ENCODE results near the gene OPTN.
"Not testable (repeated sequence)": the region's sequence is repeated elsewhere in the genome, so short reads cannot be mapped to it uniquely, and the experiment has no call there.

The OPTN gene

DNA sequence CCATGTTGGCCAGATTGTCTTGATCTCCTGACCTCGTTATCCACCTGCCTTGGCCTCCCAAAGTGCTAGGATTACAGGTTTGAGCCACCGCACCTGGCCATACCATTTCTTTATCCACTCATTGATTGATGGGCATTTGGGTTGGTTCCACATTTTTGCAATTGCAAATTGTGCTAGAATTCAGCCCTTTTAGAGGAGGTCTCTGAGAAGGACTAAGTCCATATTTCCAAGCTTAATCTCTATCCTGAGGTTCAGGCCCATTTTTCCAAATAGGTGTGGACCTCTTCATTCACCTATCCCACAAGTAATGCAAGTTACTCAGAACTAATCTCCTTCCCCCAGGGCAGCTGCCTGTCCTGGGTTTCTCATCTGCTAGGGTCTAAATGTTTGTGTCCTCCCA, 9.7 kb upstream of the OPTN start:
- no peak for DNase-seq

DNA sequence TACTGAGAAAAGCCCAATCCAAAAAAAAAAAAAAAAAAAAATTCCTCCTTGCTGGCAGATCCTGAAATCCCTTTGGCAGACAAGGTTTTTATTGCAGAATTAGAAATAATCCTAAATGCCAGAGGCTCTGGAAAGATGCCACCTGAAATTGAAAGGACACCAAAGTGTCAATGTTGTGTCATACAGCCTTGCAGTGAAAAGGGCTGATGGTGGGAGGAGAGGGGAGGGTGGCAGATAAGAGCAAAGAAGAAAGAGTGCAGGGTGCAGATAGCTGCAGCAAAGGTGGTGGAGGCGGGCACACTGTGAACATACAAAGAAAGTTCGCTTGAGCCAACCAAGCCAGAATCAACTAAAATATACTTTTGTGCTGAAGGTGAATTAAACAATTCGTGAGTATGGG, 8.2 kb upstream of the OPTN start:
- no peak for DNase-seq

DNA sequence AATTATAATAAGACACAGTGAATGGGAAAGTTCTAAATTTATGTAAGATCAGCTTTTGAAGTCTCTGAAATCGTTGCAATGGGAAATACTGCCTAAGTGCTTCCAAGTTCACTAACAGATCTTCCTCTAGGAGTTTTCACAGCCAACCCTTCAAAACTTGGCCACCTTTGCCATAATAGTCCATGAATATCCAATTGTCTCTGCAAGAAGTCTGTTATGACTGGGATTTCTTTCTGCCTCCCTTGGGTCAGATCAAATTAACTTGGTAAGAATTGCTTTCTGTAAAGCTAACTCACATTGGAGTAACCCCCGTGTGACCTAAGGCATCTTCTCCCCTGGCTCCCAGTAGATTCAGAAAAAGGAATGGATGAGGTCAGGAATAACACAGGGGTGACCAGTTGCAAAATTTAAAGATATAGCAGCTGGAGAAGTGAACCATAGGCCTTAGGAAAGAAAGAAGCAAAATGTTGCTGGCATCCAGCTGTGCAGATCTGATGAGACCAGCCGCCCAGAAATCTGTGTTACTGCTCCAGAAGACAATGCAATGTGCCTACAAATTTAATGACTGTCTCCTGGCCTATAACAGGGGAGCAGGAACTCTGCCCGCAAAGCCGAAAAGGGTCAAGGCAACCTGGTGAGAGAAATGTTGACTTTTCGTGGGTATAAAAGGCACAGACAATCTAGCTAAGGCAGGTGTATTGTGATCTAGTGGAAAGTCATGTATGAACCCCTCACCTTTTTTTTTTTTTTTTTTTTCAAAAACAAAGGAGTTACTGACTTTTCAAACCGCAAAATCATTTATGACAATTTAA, 7.5 kb upstream of the OPTN start:
- DNase-seq: no peak

DNA sequence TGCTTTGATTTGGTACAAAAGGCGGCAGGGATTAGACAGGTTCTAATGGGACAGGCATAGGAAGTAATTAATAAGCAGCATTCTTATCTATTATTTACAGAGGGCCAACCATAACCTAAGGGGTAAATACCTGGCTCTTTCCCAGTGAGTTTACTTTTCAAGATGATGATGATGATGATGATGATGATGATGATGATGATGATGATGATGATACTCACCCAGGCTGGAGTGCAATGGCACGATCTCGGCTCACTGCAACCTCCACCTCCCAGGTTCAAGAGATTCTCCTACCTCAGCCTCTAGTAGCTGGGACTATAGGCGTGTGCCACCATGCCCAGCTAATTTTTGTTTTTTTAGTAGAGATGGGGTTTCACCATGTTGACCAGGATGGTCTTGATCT, 5.9 kb upstream of the OPTN start:
- not testable (repeated sequence) for DNase-seq

DNA sequence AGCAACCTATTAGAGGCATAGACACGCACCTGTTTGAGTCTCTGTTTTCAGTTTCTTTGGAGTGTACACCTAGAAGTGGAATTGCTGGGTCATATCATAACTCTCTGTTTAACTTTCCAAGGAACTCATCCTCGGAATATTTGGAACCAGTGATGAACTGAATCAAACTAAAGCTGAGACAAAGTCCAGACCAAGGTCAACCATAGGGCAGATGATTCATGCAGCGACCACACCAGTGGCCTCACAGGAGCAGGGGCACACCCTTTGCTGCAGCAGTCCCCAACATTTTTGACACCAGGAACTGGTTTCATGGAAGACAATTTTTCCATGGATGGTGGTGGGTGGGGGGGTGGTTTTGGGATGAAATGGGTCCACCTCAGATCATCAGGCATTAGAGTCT, 4.9 kb upstream of the OPTN start:
- no peak for DNase-seq

DNA sequence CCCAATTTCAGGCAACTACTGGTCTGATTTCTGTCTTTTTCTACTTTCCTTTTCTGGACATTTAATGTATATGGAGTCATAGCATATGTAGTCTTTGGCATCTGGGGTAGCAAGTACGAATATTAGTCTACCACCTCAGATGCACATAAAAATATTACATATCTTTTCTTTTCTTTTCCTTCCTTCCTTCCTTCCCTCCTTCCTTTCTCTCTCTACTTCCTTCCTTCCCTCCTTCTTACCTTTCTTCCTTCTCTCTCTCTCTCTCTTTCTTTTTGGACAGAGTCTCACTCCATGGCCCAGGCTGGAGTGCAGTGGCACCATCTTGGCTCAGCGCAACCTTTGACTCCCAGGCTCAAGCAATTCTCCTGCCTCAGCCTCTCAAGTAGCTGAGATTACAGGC, 4.0 kb upstream of the OPTN start:
- DNase-seq: no peak

DNA sequence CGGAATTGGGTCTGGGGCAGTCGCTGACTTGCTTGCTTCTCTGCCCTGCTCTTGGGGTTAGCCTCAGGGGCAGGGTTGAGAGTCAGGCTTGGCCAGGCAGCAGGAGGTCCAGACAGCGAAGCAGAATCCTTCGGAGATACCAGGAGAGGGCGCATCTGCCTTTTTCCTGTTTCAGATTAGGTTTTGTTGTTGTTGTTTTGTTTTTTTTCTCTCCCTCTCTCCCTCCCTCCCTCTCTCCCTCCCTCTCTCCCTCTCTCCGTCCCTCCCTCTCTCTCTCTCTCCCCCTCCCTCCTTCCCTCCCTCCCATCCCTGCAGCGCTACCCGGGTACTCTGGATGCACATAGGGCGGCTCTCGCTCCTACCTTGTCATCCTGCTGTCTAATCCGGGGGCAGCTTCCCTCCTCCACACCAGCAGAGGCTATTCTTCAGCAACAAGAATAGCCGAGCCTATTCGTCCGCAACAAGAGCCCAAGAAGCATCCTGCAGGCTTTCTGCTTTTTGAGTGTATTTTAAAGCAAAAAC, 758 bp upstream of the OPTN start:
- DNase-seq: peak; percentile 31

DNA sequence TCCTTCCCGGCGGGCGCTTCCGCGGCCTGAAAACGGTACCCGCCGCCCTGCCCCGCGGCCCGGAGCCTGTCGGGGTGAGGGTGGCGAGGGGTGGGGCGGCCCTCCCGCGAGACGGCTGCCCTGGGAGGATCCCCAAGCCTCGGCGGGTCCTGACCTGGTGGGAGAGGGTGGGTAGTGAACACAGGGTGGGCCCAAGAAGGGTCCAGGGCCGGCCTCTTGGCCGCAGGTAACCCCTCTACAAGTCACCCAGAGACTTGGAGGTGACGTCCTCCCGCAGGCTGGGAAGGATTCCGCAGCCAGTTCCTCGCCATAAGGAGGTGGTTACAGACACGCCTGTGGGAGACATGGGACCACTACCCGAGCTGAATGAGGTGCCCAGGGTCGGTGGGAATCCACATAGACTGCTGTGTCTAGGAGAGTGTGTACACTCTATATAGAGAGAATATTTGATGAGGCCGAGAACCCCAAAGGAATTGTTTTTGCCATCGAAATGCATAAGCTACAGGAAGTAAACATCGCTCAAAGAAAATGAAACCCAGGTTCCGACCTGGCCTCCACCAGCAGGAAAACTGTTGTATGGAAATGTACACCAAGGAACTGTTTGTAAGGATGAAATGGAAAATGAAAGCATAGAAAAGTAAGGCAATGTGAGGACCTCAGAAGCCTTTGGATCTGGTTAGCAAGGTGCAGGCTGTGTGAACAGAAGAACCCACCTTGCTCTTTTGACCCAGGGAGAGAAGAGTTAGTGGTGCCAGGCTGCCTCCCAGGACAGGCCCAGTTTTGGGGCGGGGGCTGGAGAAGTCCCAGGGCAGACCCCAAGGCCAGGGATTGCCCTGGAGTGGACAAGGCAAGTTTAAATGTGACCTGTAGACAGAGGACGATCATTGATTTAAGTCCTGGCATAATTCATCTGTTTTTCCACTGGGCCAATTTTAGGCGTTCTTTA, 659 bp downstream of the OPTN start:
- no peak for DNase-seq

DNA sequence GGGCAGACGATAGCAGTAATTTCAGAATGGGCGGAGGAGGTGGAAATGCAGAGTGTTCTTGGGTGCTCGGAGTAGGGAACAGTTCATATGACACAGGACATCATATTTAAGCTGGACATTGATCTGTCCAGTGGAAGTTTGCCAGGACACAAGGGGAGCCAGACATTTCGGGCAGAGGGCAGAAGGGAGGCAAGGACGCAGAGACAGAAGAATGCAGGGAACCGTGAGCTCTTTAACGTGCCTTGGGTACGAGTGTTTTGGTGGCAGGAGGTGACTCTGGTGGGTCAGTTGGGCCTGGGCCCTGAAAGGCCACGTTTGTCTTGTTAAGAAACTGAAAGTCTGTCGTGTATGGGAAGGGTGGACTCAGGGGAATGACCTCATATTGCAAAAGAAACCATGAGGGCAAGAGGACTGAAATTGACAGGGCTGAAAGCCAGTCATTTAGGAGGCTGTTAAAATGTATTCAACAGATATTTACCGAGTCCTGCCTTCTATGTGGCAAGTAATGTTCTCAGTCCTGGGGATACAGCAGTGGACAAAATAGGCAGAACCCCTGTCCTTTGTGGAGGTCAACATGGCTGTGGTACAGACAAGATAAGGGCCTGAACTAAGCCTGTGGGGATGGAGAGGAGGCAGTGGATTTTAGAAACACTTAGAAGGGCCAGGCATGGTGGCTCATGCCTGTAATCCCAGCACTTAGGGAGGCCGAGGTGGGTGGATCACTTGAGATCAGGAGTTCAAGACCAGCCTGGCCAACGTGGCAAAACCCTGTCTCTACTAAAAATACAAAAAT, 2.2 kb downstream of the OPTN start:
- no peak for DNase-seq

DNA sequence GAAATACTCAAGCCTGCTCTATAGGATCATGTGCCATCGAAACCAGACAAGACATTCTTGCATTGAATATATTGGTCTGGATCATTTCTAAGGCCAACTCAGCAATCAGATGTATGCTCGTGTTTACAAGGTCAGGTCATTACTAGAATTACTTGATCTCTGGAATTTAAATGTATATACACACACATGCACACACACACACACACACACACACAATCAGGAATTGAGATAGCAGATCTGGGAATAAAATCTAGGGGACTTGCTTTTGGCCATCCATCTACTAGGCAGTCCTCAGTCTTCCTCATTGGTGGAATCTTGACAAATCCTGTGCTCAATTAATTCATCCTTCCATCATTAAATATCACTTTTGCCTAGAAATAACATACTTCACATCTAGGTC, 3.6 kb downstream of the OPTN start:
- DNase-seq: no peak

DNA sequence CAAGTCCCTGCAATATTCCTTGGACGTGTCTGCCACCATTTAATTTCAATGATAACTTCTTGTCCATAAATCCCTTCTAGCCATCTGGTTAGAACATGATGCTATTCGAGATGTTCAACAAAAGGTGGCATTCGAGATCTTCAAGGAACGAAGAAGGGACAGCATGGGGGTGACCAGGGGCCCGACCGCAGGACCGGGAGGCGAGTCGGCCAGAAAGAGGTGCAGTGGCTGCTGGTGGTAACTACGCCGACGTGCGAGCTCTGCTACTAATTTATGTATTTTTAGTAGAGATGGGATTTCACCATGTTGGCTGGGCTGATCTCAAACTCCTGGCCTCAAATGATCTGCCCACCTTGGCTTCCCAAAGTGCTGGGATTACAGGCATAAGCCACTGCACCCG, 4.7 kb downstream of the OPTN start:
- DNase-seq: no peak

DNA sequence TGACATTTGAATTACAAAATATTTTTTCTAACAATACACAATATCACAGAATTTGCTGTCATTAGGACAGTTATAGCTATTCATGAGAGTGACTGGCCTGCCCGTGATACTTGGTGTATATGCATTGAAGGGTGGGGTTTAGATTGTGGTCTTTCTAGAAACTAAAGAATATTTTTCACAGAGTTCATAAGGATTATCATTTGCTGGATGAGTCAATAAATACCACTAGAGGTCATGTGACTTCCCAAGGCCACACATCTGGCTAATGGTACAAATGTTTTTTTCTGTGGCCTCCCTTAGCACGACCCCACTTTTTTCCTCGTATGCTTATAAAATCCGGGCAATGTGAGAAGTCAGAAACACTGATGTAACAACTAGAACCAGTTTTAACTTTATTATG, 5.2 kb downstream of the OPTN start:
- DNase-seq: no peak

DNA sequence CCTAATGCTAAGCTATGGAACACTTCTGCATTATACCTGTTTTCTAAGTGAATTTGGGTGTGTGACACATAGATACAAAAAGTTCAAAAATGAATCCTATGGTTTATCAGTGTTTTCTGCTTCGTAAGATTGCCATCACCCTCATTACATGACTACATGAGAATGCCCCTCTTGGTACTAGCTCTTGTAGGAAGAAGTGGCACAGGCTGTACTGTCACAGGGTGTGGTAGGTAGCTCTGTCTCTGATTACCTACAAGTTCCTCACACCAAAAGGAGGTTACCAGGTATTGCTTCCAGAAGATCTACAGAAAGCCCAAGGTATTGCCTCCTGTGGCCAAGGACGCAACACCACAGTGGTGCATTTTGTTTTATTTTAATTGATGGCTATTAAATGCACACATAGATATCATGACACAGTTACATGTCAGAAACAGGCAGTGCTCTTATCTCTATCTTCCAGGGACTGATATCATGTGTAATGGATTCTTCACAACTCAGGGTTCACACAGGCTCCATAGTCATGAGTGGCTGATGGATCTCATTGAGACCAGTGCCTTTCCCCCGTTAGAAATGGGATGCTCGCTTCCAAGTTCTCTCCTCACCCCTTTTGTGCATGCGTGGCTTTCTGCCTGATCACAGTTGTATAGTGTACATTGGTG, 6.6 kb downstream of the OPTN start:
- no peak for DNase-seq

DNA sequence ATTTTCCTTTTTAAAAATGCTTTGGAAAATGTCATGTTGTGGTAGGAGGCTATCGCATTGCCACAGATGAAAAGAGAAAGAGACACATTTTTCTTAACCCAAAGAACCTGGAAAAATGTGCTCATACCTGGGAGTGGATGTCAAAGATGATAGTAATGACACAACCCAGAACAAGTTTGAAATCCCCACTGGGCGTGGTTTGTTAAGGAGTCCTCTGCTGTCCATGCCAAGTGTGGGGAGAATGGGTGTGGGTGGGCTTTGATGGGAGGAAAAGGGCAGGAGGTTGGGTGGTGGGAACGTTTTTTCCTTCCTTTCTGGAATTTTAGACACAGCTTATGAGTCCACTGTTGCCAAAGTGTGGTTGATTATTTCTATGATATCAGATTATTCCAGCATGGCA, 10.9 kb downstream of the OPTN start:
- DNase-seq: no peak

DNA sequence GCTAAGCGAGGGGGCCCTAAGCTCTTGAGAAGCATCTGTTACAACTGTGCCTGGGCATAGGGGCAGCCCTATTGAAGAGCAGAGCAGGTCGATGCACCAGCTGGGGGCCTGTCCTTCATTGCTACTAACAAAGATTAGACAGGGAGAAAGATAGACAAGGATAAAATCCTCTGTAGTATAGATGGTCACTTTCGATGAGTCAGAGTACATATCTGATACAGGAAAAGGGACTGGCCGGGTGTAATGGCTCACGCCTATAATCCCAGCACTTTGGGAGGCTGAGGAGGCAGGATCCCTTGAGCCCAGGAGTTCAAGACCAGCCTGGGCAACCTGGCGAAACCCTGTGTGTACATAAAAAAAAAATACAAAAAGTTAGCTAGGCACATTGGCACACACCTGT, 13.6 kb downstream of the OPTN start:
- no peak for DNase-seq

DNA sequence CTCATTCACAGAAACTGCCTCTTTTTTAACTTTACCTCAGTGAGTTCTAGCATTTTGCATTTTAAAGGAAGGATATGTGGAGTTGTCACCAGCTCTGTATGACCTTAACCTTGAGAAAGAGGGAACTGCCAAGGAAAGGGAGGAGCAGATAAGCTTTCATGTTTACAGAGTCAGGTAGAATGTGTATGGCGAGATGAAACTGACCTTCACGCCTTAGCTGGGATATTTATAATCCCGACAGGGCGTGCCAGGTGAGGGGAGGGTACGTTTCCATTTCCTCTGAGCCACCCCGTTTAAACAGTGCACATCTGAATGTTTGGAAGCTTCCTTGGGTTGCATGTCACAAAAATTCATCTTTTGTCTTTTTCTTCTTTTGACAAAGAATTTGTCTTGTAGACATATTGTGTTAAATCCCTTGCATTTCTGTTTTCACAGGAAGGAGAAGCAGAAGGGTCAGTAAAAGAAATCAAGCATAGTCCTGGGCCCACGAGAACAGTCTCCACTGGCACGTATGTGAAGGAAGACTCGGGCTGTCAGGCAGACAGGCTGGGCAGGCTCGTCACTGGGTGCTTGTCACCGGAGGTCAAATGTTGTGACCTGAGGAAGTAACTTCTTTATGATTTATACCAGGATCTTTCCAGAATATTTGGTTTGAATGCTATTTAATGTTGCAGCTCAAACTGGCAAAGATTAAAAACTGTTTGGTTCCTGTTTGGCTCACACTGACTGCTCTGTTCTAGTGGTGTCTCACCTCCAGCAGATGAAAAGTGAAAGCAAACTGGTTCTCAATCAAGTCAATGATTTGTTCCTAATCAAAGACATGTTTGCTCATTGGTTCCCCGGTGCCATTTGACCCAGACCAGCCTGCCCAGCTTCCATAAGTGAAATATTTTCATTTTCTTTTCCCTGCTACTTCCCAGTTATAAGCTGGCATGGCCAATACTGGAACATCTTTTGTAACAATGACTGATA, 16.2 kb downstream of the OPTN start:
- DNase-seq: no peak

DNA sequence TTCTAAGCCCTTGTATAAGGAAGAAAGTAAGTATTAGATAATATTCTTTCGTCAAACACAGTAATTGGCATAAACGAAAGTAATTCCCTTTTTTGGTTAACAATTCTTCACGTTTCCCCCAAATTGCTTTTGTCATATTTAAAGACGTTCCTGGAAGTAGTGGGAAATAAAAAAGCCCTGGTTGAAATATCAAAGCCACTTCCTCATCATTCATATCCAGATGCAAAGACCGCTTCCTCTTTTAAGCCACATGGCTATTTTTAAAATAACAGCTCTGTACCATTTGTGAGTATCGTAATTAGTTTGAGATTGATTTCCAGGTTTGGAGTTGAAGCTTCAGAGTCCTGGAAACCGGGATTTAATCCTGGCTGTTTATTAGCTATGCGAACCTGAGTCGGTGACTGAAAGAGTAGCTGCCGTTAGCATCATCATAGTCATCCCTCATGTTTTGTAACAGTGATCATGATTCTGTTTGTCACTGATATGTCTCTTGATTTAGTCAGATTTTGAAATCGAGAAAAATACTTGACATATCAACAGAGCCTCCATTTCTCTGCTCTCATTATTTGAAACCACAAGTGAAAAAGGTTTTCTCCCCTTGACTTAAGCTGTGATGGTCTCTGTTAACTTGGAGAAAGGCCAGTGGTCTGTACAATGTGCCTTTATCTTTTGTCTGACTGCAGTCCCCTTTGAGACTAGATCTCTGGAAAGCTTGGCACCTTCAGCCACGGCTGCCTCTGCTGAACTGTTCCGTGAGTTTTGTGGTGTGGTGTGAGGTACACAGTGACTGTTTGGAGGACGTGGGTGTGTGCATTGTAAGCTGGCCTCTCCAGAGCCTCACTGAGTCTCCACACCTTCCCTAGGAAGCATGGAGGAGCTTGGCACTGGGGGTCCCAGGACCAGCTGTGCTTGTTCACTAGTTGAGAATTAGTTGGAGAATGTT, 18.1 kb downstream of the OPTN start:
- DNase-seq: no peak

DNA sequence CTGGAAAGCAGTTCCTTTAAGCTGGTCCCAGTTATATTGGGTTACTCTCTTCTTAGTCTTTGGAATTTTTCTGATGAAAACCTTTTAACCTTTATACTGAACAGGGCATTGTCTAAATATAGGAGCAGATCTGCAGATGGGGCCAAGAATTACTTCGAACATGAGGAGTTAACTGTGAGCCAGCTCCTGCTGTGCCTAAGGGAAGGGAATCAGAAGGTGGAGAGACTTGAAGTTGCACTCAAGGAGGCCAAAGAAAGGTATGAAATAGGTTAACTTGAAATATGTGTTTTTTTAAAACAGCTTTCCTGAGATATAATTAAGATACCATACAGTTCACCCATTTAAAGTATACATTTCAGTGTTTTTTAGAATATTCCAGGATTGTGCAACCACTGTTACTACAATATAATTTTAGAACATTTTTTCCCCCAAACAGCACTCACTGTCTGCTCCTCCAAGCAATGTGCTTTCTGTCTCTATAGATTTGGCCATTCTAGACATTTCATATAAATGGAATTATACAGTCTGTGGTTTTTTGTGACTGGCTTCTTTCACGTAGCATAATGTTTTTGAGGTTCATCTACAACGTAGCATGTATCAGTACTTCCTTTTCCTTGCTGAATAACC, 18.9 kb downstream of the OPTN start:
- DNase-seq: no peak

DNA sequence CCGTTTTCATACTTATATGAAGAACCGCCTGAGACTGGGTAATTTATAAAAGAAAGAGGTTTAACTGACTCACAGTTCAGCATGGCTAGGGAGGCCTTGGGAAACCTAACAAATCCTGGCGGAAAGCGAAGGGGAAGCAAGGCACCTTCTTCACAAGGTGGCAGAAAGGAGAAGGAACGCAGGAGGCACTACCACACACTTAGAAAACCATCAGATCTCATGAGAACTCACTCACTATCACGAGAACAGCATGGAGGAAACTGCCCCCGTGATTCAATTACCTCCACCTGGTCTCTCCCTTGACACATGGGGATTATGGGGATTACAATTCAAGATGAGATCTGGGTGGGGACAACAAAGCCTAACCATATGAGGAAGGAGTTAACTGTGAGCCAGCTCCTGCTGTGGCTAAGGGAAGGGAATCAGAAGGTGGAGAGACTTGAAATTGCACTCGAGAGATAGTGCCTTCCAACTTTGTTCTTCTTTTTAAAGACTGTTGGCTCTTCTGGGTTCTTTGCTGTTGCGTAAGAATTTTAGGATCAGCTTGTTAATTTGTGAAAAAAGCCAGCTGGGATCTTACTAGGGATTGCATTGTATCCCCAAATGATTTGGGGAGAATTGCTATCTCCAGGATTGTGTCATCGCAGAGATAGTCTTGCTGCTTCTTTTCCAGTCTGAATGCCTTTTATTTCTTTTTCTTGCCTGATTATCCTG, 21.0 kb downstream of the OPTN start:
- DNase-seq: no peak
